Right lobe of liver (tissue), 6 donors: ENCODE data around the gene ARRDC5. TPM values are rescaled to one million over a fixed set of nuclear protein-coding genes. Genes with fewer than 3 reads are reported as not detected.
A peak's percentile ranks its signal among the peaks of the same experiment; 100 is the strongest.
"Not testable (repeated sequence)": the region's sequence is repeated elsewhere in the genome, so short reads cannot be mapped to it uniquely, and the experiment has no call there.

Experiments used
- ATAC-seq, 4 donors: fragments of 200-7000 bp; cut with Tn5 transposase; one replicate each; pipeline ENCODE4 v1.9.1; 2020; ENCODE audit warnings: mild to moderate bottlenecking in 4 of 4, moderate library complexity in 4 of 4
- DNase-seq, 3 donors: peaks; one replicate each; pipeline ENCODE4 v3.0.0-alpha.2; 2020
- H3K27ac ChIP-seq, 3 donors: fragments of 200-600 bp; one replicate each; pipeline ENCODE4 v1.8.0; 2022
- H3K27me3 ChIP-seq, 2 donors: fragments of 200-600 bp; one replicate each; pipeline ENCODE4 v1.8.0; 2022
- H3K36me3 ChIP-seq, 4 donors: fragments of 200-600 bp; sonication (generic) in 1 of 4; one replicate each; pipeline versions ENCODE4 v1.5.1 to v1.8.0; 2017 to 2022; ENCODE audit warnings: control low read depth in 1 of 4
- H3K4me1 ChIP-seq, 4 donors: fragments of 200-600 bp; sonication (generic) in 1 of 4; one replicate each; pipeline versions ENCODE4 v1.5.1 to v1.8.0; 2017 to 2022; ENCODE audit warnings: control low read depth in 1 of 4
- H3K4me3 ChIP-seq, 3 donors: fragments of 200-600 bp; one replicate each; pipeline ENCODE4 v1.8.0; 2022
- H3K9me3 ChIP-seq, 4 donors: fragments of 200-600 bp; sonication (generic) in 1 of 4; one replicate each; pipeline versions ENCODE4 v1.5.1 to v1.8.0; 2017 to 2022; ENCODE audit warnings: control low read depth in 1 of 4
- CTCF ChIP-seq, 4 donors: fragments of 200-600 bp in 3 of 4; fragments of 450-650 bp in 1 of 4; IDR thresholded peaks; one replicate each; pipeline versions ENCODE4 v1.5.1 to v1.8.0; 2016 to 2022; ENCODE audit warnings: antibody characterized with exemption in 4 of 4, mild to moderate bottlenecking in 2 of 4
- POLR2A ChIP-seq: fragments of 450-650 bp; IDR thresholded peaks from one replicate; pipeline ENCODE4 v1.6.1; 2017; ENCODE audit warnings: antibody characterized with exemption, mild to moderate bottlenecking
- WGBS: methylation state at CpG from one replicate; pipeline ENCODE4 v1.1.6; 2018; ENCODE audit warnings: low coverage, low lambda C conversion rate; ENCODE audit not compliant: insufficient coverage; ENCODE audit errors: missing lambda C conversion rate; 5-methylcytosine and 5-hydroxymethylcytosine counted together
- intact Hi-C, 2 donors: fragments of 100-400 bp; cut with DNase I; formaldehyde crosslinking; loops; one replicate each; pipeline versions ENCODE4 v1.11.2 to v1.14.1; 2022
- total RNA-seq, 6 experiments: library from RNA; depleted of rRNA in 2 of 6; stranded (reverse); fragments of >200 nt in 2 of 6; fragmentation: NEBNext Ultra II Directional in 3 of 6; extraction: Animal tissue kit (Norgen Biotek cat#: 25700) in 3 of 6; gene quantifications; one replicate each; pipeline versions ENCODE4 v1.1.0 to v1.2.4, GENCODE V29; 2016 to 2023
- donor health status: DM: no; HTN: yes; CAD: no.
- donor health status: DM: no; HTN: no; CAD: no.
- donor health status: DM: no; HTN: no; CAD: no.
- donor health status: DM: no; HTN: yes; CAD: no.
- donor health status: DM: no; HTN: yes; CAD: no.

ARRDC5 gene
- total RNA-seq, 6 experiments from 2014 or later = 0.15 to 0.35 (median 0.17) TPM; not detected in 3

- Histone ChIP-seq H3K9me3 (no peaks in the 10 kb centered on the region), H3K27ac (no peak overlapping the region), H3K27me3 (no peaks in the 10 kb centered on the region), H3K4me1 (no peaks in the 10 kb centered on the region), H3K36me3 (no peaks in the 10 kb centered on the region), H3K4me3 (no peak overlapping the region)
- intact Hi-C loops = no loop called here
- WGBS = 61% methylated on average over 4 of the region's 22 CpGs
- ATAC-seq (peak in 1 of 4 donors; percentile 28), DNase-seq (no peak)
- TF ChIP-seq CTCF (IDR thresholded peaks at IDR 0.05) (no peak), POLR2A (no peak)
Measured at GRCh38 chr19:4891066-4891465, 11.6 kb downstream of the ARRDC5 start.

- no peak for TF ChIP-seq CTCF (IDR thresholded peaks at IDR 0.05)
- TF ChIP-seq POLR2A = no peak
- no peak for ATAC-seq
- WGBS = 82% methylated on average over 11 of the region's 14 CpGs
- no peaks in the 10 kb centered on the region for H3K4me1 ChIP-seq
- H3K27me3 ChIP-seq = no peaks in the 10 kb centered on the region
- no peak overlapping the region for H3K27ac ChIP-seq
- H3K36me3 ChIP-seq = no peaks in the 10 kb centered on the region
- no peaks in the 10 kb centered on the region for H3K9me3 ChIP-seq
- no peak for DNase-seq
- no peak overlapping the region for H3K4me3 ChIP-seq
- intact Hi-C loops = no loop called here
Measured at GRCh38 chr19:4889034-4889815, 13.5 kb downstream of the ARRDC5 start.

- ATAC-seq, H3K9me3 ChIP-seq, H3K4me3 ChIP-seq, H3K36me3 ChIP-seq, H3K27ac ChIP-seq, H3K27me3 ChIP-seq, H3K4me1 ChIP-seq, DNase-seq, intact Hi-C loops: not testable (repeated sequence)
- WGBS = no CpG with 5 or more reads among the region's 6 CpGs
Measured at GRCh38 chr19:4887803-4888202, 14.9 kb downstream of the ARRDC5 start.

GRCh38 chr19:4884993-4885392 lies 17.7 kb downstream of the ARRDC5 start:
- H3K36me3 ChIP-seq, H3K4me3 ChIP-seq, H3K27ac ChIP-seq, H3K27me3 ChIP-seq, DNase-seq, intact Hi-C loops, H3K4me1 ChIP-seq, H3K9me3 ChIP-seq, ATAC-seq: not testable (repeated sequence)
- WGBS = 83% methylated on average over 3 of the region's 6 CpGs

GRCh38 chr19:4882874-4883273 lies 19.8 kb downstream of the ARRDC5 start:
- intact Hi-C loops, H3K9me3 ChIP-seq, H3K4me3 ChIP-seq, H3K4me1 ChIP-seq, H3K36me3 ChIP-seq, H3K27me3 ChIP-seq, ATAC-seq, H3K27ac ChIP-seq, DNase-seq: not testable (repeated sequence)
- WGBS = 71% methylated on average over 5 of the region's 6 CpGs

- TF ChIP-seq POLR2A (no peak), CTCF (IDR thresholded peaks at IDR 0.05) (no peak)
- H3K9me3 ChIP-seq = no peaks in the 10 kb centered on the region
- DNase-seq = no peak
- no peak for ATAC-seq
- no peak overlapping the region for H3K27ac ChIP-seq
- H3K27me3 ChIP-seq = no peaks in the 10 kb centered on the region
- no peaks in the 10 kb centered on the region for H3K4me1 ChIP-seq
- WGBS = 76% methylated on average over 10 of the region's 11 CpGs
- H3K36me3 ChIP-seq = no peaks in the 10 kb centered on the region
- intact Hi-C loops = loop anchor here in 1 of 2 donors (5.0 kb wide), 1 partner anchor 33 kb away; no protein-coding TSS in a partner anchor
- no peak overlapping the region for H3K4me3 ChIP-seq
Measured at GRCh38 chr19:4879041-4879440, 23.7 kb downstream of the ARRDC5 start.
